ENCODE measurements around the gene KRTAP2-3. TPM values are rescaled to one million over a fixed set of nuclear protein-coding genes. Genes with fewer than 3 reads are reported as not detected.
"Not testable (repeated sequence)": the region's sequence is repeated elsewhere in the genome, so short reads cannot be mapped to it uniquely, and the experiment has no call there.

The KRTAP2-3 gene
- total and polyA plus RNA-seq, 2 experiments from 2014 or later, result not detected

DNA sequence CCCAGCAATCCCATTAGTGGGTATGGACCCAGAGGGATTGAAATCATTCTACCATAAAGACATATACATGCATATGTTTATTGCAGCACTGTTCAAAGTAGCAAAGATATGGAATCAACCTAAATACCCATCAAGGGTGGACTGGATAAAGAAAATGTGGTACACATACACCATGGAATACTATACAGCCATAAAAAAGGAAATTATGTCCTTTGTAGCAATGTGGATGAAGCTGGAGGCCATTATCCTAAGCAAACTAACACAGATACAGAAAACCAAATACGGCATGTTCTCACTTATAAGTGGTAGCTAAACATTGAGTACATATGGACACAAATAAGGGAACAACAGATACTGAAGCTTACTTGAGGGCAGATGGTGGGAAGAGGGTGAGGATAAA is 2.4 kb downstream of the KRTAP2-3 start (continued):
- TF ChIP-seq, protein P1, sequence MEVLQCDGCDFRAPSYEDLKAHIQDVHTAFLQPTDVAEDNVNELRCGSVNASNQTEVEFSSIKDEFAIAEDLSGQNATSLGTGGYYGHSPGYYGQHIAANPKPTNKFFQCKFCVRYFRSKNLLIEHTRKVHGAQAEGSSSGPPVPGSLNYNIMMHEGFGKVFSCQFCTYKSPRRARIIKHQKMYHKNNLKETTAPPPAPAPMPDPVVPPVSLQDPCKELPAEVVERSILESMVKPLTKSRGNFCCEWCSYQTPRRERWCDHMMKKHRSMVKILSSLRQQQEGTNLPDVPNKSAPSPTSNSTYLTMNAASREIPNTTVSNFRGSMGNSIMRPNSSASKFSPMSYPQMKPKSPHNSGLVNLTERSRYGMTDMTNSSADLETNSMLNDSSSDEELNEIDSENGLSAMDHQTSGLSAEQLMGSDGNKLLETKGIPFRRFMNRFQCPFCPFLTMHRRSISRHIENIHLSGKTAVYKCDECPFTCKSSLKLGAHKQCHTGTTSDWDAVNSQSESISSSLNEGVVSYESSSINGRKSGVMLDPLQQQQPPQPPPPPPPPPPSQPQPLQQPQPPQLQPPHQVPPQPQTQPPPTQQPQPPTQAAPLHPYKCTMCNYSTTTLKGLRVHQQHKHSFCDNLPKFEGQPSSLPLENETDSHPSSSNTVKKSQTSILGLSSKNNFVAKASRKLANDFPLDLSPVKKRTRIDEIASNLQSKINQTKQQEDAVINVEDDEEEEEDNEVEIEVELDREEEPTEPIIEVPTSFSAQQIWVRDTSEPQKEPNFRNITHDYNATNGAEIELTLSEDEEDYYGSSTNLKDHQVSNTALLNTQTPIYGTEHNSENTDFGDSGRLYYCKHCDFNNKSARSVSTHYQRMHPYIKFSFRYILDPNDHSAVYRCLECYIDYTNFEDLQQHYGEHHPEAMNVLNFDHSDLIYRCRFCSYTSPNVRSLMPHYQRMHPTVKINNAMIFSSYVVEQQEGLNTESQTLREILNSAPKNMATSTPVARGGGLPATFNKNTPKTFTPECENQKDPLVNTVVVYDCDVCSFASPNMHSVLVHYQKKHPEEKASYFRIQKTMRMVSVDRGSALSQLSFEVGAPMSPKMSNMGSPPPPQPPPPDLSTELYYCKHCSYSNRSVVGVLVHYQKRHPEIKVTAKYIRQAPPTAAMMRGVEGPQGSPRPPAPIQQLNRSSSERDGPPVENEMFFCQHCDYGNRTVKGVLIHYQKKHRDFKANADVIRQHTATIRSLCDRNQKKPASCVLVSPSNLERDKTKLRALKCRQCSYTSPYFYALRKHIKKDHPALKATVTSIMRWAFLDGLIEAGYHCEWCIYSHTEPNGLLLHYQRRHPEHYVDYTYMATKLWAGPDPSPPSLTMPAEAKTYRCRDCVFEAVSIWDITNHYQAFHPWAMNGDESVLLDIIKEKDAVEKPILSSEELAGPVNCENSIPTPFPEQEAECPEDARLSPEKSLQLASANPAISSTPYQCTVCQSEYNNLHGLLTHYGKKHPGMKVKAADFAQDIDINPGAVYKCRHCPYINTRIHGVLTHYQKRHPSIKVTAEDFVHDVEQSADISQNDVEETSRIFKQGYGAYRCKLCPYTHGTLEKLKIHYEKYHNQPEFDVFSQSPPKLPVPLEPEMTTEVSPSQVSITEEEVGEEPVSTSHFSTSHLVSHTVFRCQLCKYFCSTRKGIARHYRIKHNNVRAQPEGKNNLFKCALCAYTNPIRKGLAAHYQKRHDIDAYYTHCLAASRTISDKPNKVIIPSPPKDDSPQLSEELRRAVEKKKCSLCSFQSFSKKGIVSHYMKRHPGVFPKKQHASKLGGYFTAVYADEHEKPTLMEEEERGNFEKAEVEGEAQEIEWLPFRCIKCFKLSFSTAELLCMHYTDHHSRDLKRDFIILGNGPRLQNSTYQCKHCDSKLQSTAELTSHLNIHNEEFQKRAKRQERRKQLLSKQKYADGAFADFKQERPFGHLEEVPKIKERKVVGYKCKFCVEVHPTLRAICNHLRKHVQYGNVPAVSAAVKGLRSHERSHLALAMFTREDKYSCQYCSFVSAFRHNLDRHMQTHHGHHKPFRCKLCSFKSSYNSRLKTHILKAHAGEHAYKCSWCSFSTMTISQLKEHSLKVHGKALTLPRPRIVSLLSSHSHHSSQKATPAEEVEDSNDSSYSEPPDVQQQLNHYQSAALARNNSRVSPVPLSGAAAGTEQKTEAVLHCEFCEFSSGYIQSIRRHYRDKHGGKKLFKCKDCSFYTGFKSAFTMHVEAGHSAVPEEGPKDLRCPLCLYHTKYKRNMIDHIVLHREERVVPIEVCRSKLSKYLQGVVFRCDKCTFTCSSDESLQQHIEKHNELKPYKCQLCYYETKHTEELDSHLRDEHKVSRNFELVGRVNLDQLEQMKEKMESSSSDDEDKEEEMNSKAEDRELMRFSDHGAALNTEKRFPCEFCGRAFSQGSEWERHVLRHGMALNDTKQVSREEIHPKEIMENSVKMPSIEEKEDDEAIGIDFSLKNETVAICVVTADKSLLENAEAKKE (CRISPR knock-in tag; IDR thresholded peaks at IDR 0.05), result no peak

DNA sequence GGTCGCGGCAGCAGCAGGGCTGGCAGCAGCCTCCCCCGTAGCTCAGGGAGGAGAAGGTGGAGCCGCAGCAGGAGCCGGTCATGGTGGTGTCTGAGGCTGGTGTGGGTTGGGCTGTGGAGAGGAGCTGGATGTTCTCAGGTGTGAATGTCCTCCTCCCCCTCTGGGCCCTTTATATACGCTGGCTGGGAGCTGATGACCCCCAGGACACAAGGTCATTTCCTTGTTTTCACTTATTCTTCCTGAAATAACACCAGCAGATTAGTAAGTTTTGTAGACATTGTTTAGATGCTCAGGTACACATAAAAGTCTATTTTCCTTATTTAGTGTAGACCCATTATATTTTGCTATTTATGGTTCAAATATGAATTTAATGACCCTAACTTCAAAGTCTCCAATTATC is 4.8 kb downstream of the KRTAP2-3 start, which contains the start of gene KRTAP2-2:
KRTAP2-2 (minus strand) TSS at position 101 of the 400 bp plus-strand sequence; CDS start at position 82, 19 bp downstream.
- not testable (repeated sequence) for H3K27ac Mint-ChIP-seq; H3K36me3 ChIP-seq (ENCODE audit: insufficient read depth); H3K79me2 ChIP-seq (replicated peaks; ENCODE audit: insufficient read depth); H3K9me2 ChIP-seq (ENCODE audit: insufficient read depth); DNase-seq (ENCODE audit: low spot score); H3K27ac ChIP-seq (ENCODE audit: low read depth); H3K4me3 Mint-ChIP-seq; H3K27me3 Mint-ChIP-seq (ENCODE audit: insufficient read depth, low read depth, poor library complexity); H4K20me1 ChIP-seq (replicated peaks; ENCODE audit: insufficient read depth); ATAC-seq; H3F3A ChIP-seq (replicated peaks; ENCODE audit: low read depth); H3K4me2 ChIP-seq; H2AFZ ChIP-seq; H3K9me3 Mint-ChIP-seq; H3K27me3 ChIP-seq (ENCODE audit: insufficient read depth); H3K4me1 ChIP-seq (ENCODE audit: insufficient read depth); H3K36me3 Mint-ChIP-seq (ENCODE audit: low read depth); H3K4me3 ChIP-seq
- peaks cover 10% of the 10 kb centered on the region for H3K4me1 Mint-ChIP-seq

DNA sequence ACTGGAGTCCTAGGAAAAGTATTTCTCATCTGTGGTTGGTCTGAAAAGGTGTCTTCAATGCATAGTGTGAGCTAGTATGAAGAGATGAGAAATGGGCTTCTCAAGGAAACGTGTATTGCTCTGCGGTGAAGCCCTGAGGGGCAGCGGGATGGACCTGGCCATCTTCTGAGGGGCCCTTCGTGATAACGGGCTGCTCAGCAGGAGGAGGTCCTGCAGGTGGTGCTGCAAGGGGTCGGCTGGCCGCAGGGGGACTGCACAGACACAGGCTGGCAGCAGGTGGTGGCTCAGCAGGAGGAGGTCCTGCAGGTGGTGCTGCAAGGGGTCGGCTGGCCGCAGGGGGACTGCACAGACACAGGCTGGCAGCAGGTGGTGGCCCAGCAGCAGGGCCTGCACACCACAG is 5.4 kb downstream of the KRTAP2-3 start:
- H3K36me3 Mint-ChIP-seq (ENCODE audit: low read depth); H3F3A ChIP-seq (replicated peaks; ENCODE audit: low read depth); DNase-seq (ENCODE audit: low spot score); H3K4me3 Mint-ChIP-seq; H3K4me2 ChIP-seq; ATAC-seq; H3K79me2 ChIP-seq (replicated peaks; ENCODE audit: insufficient read depth); H3K27ac ChIP-seq (ENCODE audit: low read depth); H3K36me3 ChIP-seq (ENCODE audit: insufficient read depth); H3K9me3 Mint-ChIP-seq; H3K4me3 ChIP-seq; H4K20me1 ChIP-seq (replicated peaks; ENCODE audit: insufficient read depth); H3K9me2 ChIP-seq (ENCODE audit: insufficient read depth); H2AFZ ChIP-seq; H3K27ac Mint-ChIP-seq; H3K27me3 Mint-ChIP-seq (ENCODE audit: insufficient read depth, low read depth, poor library complexity); H3K27me3 ChIP-seq (ENCODE audit: insufficient read depth): not testable (repeated sequence)
- H3K4me1 ChIP-seq (ENCODE audit: insufficient read depth), result peaks cover 13% of the 10 kb centered on the region
- H3K4me1 Mint-ChIP-seq, result peaks cover 14% of the 10 kb centered on the region

Measured in GM23338 (cell line).